HepG2 (cell line): ENCODE data around the gene AQP6. TPM values are rescaled to one million over a fixed set of nuclear protein-coding genes. Genes with fewer than 3 reads are reported as not detected.

Source experiments
- ATAC-seq: fragments of 200-7000 bp; cut with Tn5 transposase; 3 replicates; pipeline ENCODE4 v1.9.1; 2020; ENCODE audit warnings: mild to moderate bottlenecking, moderate library complexity
- BruUV-seq: library from RNA; stranded (reverse); fragments of 400-500 nt; replicated peaks from 2 replicates; lab custom pipeline; 2021; lab: Mats Ljungman, UMichigan
- CTCF ChIA-PET: fragments of 300-600 bp; formaldehyde crosslinking; extraction: SDS; loops from one replicate; lab custom pipeline; 2021; ENCODE audit warnings: low total read pairs, inconsistent platforms, low intra/inter-chr PET ratio; lab: Yijun Ruan, JAX
- POLR2A ChIA-PET: fragments of 350-600 bp; sonication (Branson Sonifier 250); formaldehyde crosslinking; loops from one replicate; lab custom pipeline; 2020; ENCODE audit warnings: antibody characterized with exemption, inconsistent platforms; lab: Yijun Ruan, JAX
- DNase-seq: peaks from one replicate; pipeline ENCODE4 v3.0.0-alpha.2; 2015; ENCODE audit warnings: low spot score
- FAIRE-seq: peaks from 3 replicates; lab custom pipeline; 2011; peaks lifted over from hg19 to GRCh38; lab: Jason Lieb, UNC
- H2AFZ ChIP-seq: one replicate; pipeline ENCODE4 v1.6.1; 2011; ENCODE audit warnings: low read length, inconsistent platforms
- H3K27ac ChIP-seq: fragments of 300-600 bp; 3 replicates; pipeline ENCODE4 v1.8.0; 2011; ENCODE audit warnings: mixed run types, mild to moderate bottlenecking, mixed read lengths, low read length, inconsistent platforms; ENCODE audit not compliant: insufficient read depth; ENCODE audit errors: extremely low read length
- H3K27me3 ChIP-seq, 2 experiments: fragments of 200-600 bp in 1 of 2; 2 replicates in 1 of 2; 3 replicates in 1 of 2; pipeline versions ENCODE4 v1.6.0 to v1.8.0; 2011; ENCODE audit warnings: low read length in 2 of 2, mild to moderate bottlenecking in 2 of 2, moderate library complexity in 2 of 2, inconsistent platforms in 1 of 2; ENCODE audit not compliant: insufficient read depth in 2 of 2, control insufficient read depth in 1 of 2
- H3K36me3 ChIP-seq, 2 experiments: fragments of 200-600 bp in 1 of 2; replicated peaks in 1 of 2; 2 replicates in 1 of 2; 3 replicates in 1 of 2; pipeline versions ENCODE4 v1.5.1 to v1.8.0; 2011; ENCODE audit warnings: low read length in 2 of 2, inconsistent platforms in 1 of 2; ENCODE audit not compliant: insufficient read depth in 2 of 2, control insufficient read depth in 1 of 2
- H3K4me1 ChIP-seq: 2 replicates; pipeline ENCODE4 v1.5.1; 2012; ENCODE audit warnings: low read length, inconsistent platforms; ENCODE audit not compliant: insufficient read depth
- H3K4me2 ChIP-seq: 2 replicates; pipeline ENCODE4 v1.6.0; 2011; ENCODE audit warnings: low read depth, low read length, inconsistent platforms
- H3K4me3 ChIP-seq, 3 experiments: fragments of 200-600 bp in 1 of 3; sonication (generic), shearing (Covaris generic) in 1 of 3; replicated peaks in 1 of 3; 2 replicates each; pipeline ENCODE4 v1.5.1; 2011 to 2016; ENCODE audit warnings: low read length in 3 of 3, inconsistent platforms in 2 of 3, low read depth in 2 of 3, mild to moderate bottlenecking in 2 of 3, control low read depth in 1 of 3, mixed read lengths in 1 of 3; ENCODE audit not compliant: insufficient read depth in 1 of 3
- H3K79me2 ChIP-seq: one replicate; pipeline ENCODE4 v1.6.1; 2011; ENCODE audit warnings: low read length, inconsistent platforms; ENCODE audit not compliant: insufficient read depth
- H3K9ac ChIP-seq: 2 replicates; pipeline ENCODE4 v1.6.0; 2011; ENCODE audit warnings: mild to moderate bottlenecking, low read depth, low read length, inconsistent platforms; ENCODE audit not compliant: insufficient read depth
- H3K9me3 ChIP-seq: 2 replicates; pipeline ENCODE4 v1.5.1; 2012; ENCODE audit warnings: mild to moderate bottlenecking, low read length
- H4K20me1 ChIP-seq: 2 replicates; pipeline ENCODE4 v1.6.0; 2011; ENCODE audit warnings: inconsistent platforms, mild to moderate bottlenecking, low read length, moderate library complexity; ENCODE audit not compliant: insufficient read depth
- ADNP ChIP-seq: sonication (generic); formaldehyde crosslinking; IDR thresholded peaks from 2 replicates; pipeline ENCODE4 v1.4.0; 2020; ENCODE audit warnings: missing genetic modification reagents
- ATF7-NPFF ChIP-seq: sonication (generic); formaldehyde crosslinking; IDR thresholded peaks from 2 replicates; pipeline ENCODE4 v1.8.1; 2023; ENCODE audit warnings: mild to moderate bottlenecking, low read depth, missing genetic modification reagents, moderate library complexity
- ATRX ChIP-seq: sonication (generic); formaldehyde crosslinking; IDR thresholded peaks from 2 replicates; pipeline ENCODE4 v1.4.0; 2020; ENCODE audit warnings: missing genetic modification reagents, borderline replicate concordance
- DRAP1 ChIP-seq: IDR thresholded peaks from 2 replicates; pipeline ENCODE4 v1.6.1; 2016; ENCODE audit warnings: missing genetic modification reagents, missing compliant biosample characterization
- GLI4 ChIP-seq: sonication (generic); formaldehyde crosslinking; IDR thresholded peaks from 2 replicates; pipeline ENCODE4 v1.5.1; 2020; ENCODE audit warnings: missing genetic modification reagents, mild to moderate bottlenecking, moderate library complexity, borderline replicate concordance
- KAT7 ChIP-seq: IDR thresholded peaks from 2 replicates; pipeline ENCODE4 v1.6.1; 2018; ENCODE audit warnings: borderline replicate concordance, missing compliant biosample characterization
- MAFK ChIP-seq, 2 experiments: IDR thresholded peaks in 1 of 2; conservative IDR thresholded peaks in 1 of 2; 2 replicates each; pipeline ENCODE4 v1.6.1; 2011; ENCODE audit warnings: improper control_type of control experiment in 2 of 2, low read length in 2 of 2
- MED1 ChIP-seq: sonication (generic); formaldehyde crosslinking; IDR thresholded peaks from 2 replicates; pipeline ENCODE4 v1.4.0; 2020; ENCODE audit warnings: missing genetic modification reagents
- MED8 ChIP-seq: sonication (generic); formaldehyde crosslinking; IDR thresholded peaks from 2 replicates; pipeline ENCODE4 v1.8.1; 2023; ENCODE audit warnings: mild to moderate bottlenecking, missing genetic modification reagents; ENCODE audit not compliant: insufficient replicate concordance
- MIER2 ChIP-seq: IDR thresholded peaks from 2 replicates; pipeline ENCODE4 v1.6.1; 2016; ENCODE audit warnings: missing biosample characterization, missing genetic modification reagents
- POGK ChIP-seq: sonication (generic); formaldehyde crosslinking; conservative IDR thresholded peaks from 2 replicates; pipeline ENCODE4 v1.8.0; 2022; ENCODE audit warnings: mild to moderate bottlenecking, moderate library complexity, missing genetic modification reagents
- SSRP1 ChIP-seq: IDR thresholded peaks from 2 replicates; pipeline ENCODE4 v1.6.1; 2016; ENCODE audit warnings: control low read depth
- ZNF292 ChIP-seq: sonication (generic); formaldehyde crosslinking; IDR thresholded peaks from 2 replicates; pipeline ENCODE4 v1.8.1; 2022; ENCODE audit warnings: mild to moderate bottlenecking, low read depth, missing genetic modification reagents, borderline replicate concordance
- ZNF563 ChIP-seq: sonication (generic); formaldehyde crosslinking; IDR thresholded peaks from 2 replicates; pipeline ENCODE4 v1.8.0; 2022; ENCODE audit warnings: mild to moderate bottlenecking, moderate library complexity, missing genetic modification reagents
- ZNF567 ChIP-seq: sonication (generic); formaldehyde crosslinking; IDR thresholded peaks from 2 replicates; pipeline ENCODE4 v1.8.1; 2023; ENCODE audit warnings: mild to moderate bottlenecking, missing genetic modification reagents, borderline replicate concordance
- ZSCAN31 ChIP-seq: sonication (generic); formaldehyde crosslinking; IDR thresholded peaks from 2 replicates; pipeline ENCODE4 v1.5.0; 2020; ENCODE audit warnings: low read depth, mild to moderate bottlenecking, missing genetic modification reagents
- WGBS: methylation state at CpG from one replicate; pipeline ENCODE4 v1.1.6; 2017; ENCODE audit warnings: low lambda C conversion rate; 5-methylcytosine and 5-hydroxymethylcytosine counted together
- in situ Hi-C: cut with HindIII; loops from 2 replicates; pipeline ENCODE4 v1.10.0; 2017; ENCODE audit warnings: low pct_unique_long_range_greater_than_20kb; ENCODE audit not compliant: extremely low pct_ligation_motif_present
- intact Hi-C: fragments of 100-400 bp; cut with micrococcal nuclease; formaldehyde crosslinking; loops from one replicate; pipeline ENCODE4 v1.10.0; 2022; ENCODE audit not compliant: unreplicated experiment
- polyA plus RNA-seq, 8 experiments: library from polyadenylated mRNA; depleted of rRNA in 3 of 8; stranded (reverse) in 7 of 8; unstranded in 1 of 8; fragments of >200 nt; fragmentation: Illumina TruSeq in 4 of 8; extraction: Trizol in 4 of 8; gene quantifications; 2 replicates each; pipeline versions ENCODE4 v1.2.1 to v1.2.3, GENCODE V29; 2011 to 2016; ENCODE audit warnings: low read depth in 4 of 8, missing spikeins in 1 of 8, mixed read lengths in 1 of 8; ENCODE audit not compliant: insufficient read depth in 1 of 8
- total RNA-seq, 5 experiments: library from RNA; depleted of rRNA; stranded (reverse); fragments of >200 nt; fragmentation: Illumina TruSeq; extraction: Trizol; gene quantifications; 2 replicates each; pipeline ENCODE4 v1.2.3, GENCODE V29; 2016; ENCODE audit warnings: low read depth in 1 of 5

AQP6 gene
- total and polyA plus RNA-seq, 2 of the 13 experiments (the other 11 are each of a cell fraction or from before 2014, with no cell fraction given): 0.32 to 1.3 TPM

- no peak for TF ChIP-seq MAFK (conservative IDR thresholded peaks at IDR 0.05 in 1 of 2, IDR thresholded peaks at IDR 0.05 in 1 of 2; ENCODE audit: low read length in 2 of 2)
- no peak for TF ChIP-seq DRAP1
- TF ChIP-seq SSRP1 (CRISPR knock-in tag): no peak
- no peak for TF ChIP-seq GLI4
- TF ChIP-seq POGK (CRISPR knock-in tag): no peak
- TF ChIP-seq ATF7-NPFF (CRISPR knock-in tag): peak; percentile 38; the same call in 1 of the 2 replicates
Observed at GRCh38 chr12:49973361-49973830, 649 bp downstream of the AQP6 start (continued).

- H3K4me3 ChIP-seq: peak overlapping the region in 1 of 3 experiments; percentile 63; a peak in 1 of 6 replicates
- no peak overlapping the region for H3K27ac ChIP-seq
- H2AFZ ChIP-seq: no peak overlapping the region
- peak overlapping the region; percentile 75 for H3K4me2 ChIP-seq
- in situ Hi-C loops: loop anchor here (5.0 kb wide), 1 partner anchor 83 kb away; the partner anchor contains the start of gene ASIC1
- peak; percentile 61 for FAIRE-seq
- POLR2A ChIA-PET: interaction anchor here (1.0 to 1.3 kb wide), 2 partner anchors 9 to 110 kb away, joined by 4 to 6 read pairs; partner anchors contain the start of gene SMARCD1
- H3K27me3 ChIP-seq: peaks cover 1 to 34% of the 10 kb centered on the region in 2 experiments
- peaks cover 56% of the 10 kb centered on the region for H3K4me1 ChIP-seq
- peak; percentile 87 for ATAC-seq
- no TSS peak for BruUV-seq
- no peaks in the 10 kb centered on the region for H3K36me3 ChIP-seq
- DNase-seq: peak; percentile 58
- H3K9me3 ChIP-seq: no peaks in the 10 kb centered on the region
- H4K20me1 ChIP-seq: no peaks in the 10 kb centered on the region
- intact Hi-C loops: no loop called here
- WGBS: no CpG with 5 or more reads among the region's 15 CpGs
- H3K9ac ChIP-seq: no peak overlapping the region
- no peaks in the 10 kb centered on the region for H3K79me2 ChIP-seq
- CTCF ChIA-PET: interaction anchor here (0.6 to 1.4 kb wide), 4 partner anchors 24 to 101 kb away, joined by 3 to 4 read pairs (median 4); no protein-coding TSS in a partner anchor
- TF ChIP-seq ATRX (CRISPR knock-in tag) (no peak), ZNF563 (CRISPR knock-in tag) (no peak), ZSCAN31 (CRISPR knock-in tag) (no peak), MIER2 (0 out of 2 replicates have a peak, but pooled peaks have one; percentile 12), MED1 (no peak), MED8 (CRISPR knock-in tag) (no peak), ADNP (CRISPR knock-in tag) (0 out of 2 replicates have a peak, but pooled peaks have one; percentile 14), KAT7 (CRISPR knock-in tag) (no peak), ZNF567 (no peak), ZNF292 (CRISPR knock-in tag) (peak; percentile 75; the same call in 1 of the 2 replicates)
Observed at GRCh38 chr12:49974231-49974675, 1.5 kb downstream of the AQP6 start.
